Measurements from ENCODE around the gene MXD4. TPM values are rescaled to one million over a fixed set of nuclear protein-coding genes. Genes with fewer than 3 reads are reported as not detected.
"Not testable (repeated sequence)": the region's sequence is repeated elsewhere in the genome, so short reads cannot be mapped to it uniquely, and the experiment has no call there.

The MXD4 gene
- polyA plus RNA-seq, 10 donors: 38.2 to 60.5 (median 52.1) TPM

DNA sequence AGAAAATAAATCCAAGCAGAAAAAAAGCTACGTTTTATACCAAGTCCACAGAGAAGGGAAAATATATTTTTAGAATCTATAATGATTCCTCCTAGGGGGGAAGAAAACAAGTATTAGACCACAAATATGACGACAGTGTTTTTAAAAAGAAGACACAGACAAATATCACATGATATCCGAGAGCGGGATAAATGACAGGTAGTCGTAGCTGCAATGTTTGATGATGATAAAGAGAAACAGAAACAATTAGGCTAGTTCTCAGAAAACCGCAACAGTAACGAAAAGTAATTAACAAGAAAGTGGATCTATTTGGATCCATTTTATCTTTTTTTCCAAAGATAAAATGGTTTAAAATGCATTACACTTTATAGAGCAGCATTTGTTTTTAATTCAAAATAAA, 20.9 kb downstream of the MXD4 start:
- no peak for DNase-seq

DNA sequence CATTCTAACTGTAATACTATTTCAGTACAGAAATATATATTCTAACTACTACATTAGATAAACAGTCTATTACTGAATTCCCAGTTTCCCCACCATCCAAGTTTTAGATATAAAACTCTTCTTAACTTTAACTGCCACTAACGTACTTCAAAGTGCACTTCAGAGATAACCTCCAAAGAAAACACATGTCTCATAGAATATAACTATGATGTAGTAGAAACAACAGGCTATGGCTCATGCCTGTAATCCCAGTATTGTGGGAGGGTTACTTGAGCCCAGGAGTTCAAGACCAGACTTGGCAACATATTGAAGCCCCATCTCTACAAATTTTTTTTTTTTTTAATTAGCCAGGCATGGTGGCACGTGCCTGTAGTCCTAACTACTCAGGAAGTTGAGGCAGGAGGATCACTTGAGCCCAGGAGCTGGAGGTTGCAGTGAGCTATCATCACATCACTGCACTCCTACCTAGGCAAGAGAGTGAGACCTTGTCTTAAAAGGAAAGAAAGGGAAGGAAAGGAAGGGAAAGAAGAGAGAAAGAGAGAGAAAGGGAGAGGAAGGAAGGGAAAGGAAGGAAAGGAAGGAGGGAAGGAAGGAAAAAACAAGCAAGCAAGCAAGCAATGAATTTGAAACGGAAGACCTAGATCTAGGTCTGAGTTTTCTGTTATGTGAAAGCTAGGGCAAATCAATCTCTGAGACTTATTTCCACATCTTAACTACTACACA, 24.8 kb downstream of the MXD4 start:
- DNase-seq: no peak

DNA sequence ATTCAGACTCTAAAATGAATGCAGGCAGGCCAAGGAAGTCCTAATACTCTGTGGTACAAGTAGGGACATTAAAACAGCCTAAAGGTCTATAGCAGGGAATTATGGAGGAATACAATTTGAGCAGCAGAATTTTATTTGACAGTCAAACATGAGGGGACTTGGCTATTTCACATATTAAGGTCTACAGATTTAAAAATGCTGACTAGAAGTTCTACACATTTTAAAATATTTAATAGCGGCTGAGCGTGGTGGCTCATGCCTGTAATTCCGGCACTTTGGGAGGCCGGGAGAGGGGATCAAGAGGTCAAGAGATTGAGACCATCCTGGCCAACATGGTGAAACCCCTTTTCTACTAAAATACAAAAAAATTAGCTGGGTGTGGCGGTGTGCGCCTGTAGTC, 30.8 kb downstream of the MXD4 start:
- no peak for DNase-seq

DNA sequence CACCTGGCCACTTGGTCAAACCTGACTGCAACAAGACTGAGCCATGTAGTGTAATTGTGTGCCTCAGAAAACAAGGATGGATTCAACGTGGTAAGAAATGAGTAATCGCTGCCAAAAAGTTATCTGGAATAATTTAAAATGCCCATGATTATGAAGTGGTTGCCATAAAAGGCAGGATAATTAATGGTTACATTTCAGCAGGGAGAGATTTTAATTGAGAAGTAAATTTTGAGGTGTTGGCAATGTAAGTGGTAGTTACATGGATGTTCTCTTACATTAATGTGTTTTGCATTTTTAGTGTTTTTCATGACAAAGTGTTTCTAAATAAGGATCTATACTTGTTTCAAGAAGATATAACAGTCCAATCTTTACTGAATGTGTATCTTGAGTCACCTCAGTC, 35.6 kb downstream of the MXD4 start:
- no peak for DNase-seq

DNA sequence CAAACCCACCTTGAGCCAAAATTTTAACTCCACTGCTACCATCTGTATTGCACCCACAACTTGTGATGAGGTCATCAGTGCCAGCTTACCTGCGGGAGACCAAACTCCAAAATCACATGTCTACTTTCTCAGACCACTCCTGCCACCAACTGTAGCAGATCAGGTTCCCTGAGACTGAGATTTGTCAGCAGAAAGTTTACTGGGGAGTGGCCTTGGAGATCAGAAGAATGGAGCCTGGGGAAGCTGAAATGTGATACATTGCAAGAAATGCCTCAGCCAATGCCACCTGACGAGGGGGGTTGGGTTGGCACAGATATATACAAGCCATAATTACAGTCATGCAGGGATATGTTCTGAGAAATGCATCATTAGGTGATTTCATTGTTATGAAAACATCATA, 39.1 kb downstream of the MXD4 start:
- no peak for DNase-seq

DNA sequence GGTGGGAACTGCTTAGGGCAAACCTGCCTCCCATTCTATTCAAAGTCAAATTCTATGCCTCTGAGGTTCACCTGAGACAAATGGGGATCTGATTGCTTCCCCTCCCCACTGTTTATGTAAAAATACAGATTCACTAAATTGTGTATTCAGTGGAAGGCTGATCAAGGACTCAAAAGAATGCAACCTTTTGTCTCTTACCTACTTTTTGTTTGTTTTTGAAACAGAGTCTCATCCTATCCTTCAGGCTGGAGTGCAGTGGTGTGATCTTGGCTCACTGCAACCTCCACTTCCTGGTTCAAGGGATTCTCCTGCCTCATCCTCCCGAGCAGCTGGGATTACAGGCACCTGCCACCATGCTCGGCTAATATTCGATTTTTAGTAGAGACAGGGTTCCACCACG, 40.5 kb downstream of the MXD4 start:
- DNase-seq: not testable (repeated sequence)

DNA sequence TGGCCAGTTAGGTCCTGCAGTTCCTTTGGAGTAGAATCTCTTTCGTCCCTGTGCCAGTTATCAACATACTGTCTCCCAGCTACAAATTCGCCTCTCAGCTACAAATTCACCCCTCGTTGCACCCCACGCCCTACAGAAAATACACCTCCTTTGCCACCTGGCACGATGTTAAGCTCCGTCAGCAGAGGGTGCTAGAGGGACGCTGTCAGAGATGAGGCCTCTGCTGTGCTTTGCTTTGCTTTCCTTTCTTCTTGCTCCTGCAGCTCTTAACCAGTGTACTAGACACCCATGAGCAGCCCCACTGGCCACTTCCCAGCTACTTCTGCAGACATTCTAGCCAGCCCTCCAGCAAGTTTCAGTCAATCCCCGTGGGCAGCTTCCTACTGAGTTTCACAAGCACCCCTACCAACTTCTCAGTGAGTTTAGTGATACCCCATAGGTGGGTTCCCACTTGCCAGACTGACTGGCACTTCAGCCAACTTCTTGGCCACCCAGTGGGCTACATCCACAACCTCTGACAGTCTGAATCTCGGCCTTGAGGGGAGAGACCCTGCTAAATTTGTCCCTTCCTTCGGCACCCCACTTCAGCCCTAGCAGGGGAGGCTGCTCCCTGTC, 41.8 kb downstream of the MXD4 start:
- peak; percentile 45 to 81 (median 74) for DNase-seq

DNA sequence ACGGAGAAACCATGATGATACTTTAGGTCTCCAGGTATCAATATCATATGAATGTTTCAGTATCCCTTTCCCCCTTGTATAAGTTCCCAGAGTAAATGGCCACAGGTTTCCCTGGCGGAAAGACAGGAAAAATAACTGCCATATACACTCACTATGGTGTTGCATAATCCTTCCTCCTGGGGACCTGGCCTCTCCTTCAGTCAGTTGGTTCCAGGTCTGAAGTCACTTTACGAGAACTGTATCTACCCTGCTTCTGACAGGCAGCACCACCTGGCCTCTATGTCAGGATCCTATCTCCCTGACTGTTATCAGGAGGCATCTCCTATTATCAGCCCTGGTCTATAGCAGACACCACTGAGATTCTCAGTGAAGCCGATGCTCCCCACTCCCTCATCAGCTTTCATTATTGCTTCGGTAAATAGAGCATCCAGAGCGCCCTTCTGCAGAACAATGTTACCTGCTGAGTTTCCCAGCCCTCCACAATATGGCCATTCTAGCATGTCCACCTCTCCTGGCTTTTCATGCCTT, 42.6 kb downstream of the MXD4 start:
- peak in 1 of 3 donors; percentile 10 for DNase-seq

DNA sequence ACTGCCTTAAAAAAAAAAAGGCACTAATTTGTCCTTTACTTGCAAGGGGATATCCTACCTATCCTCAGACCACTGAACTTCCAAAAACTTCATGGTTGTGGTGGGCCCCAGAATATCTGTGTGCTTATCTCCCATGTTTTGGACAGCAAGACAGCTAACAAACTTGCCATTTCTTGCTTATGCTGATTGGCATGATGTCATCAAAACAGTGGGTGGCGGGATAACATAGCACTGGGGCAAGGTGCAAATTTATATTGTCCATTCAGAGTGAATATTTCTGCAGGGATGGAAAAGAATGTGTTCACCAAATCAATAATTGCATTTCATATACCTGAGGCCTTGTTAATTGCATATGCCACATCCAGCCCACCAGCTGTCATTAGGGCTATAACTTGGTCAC, 43.5 kb downstream of the MXD4 start:
- DNase-seq: no peak

DNA sequence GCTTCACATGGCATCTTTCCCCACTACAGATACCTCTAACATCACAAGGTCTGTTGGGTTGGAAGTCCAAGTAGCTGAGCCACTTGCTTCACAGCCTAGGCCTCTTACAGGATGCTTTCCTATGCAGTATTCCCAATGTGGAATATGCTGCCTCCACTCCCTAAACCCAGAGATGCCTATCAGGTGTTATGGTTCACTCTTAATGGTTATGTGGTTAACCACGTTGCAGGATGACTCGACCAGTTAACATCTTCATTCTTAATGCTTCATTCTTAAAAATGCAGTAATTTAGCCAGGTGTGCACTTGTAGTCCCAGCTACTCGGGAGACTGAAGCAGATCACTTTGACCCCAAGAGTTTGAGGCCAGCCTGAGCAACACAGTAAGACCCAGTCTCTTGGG, 44.2 kb downstream of the MXD4 start:
- DNase-seq: no peak

DNA sequence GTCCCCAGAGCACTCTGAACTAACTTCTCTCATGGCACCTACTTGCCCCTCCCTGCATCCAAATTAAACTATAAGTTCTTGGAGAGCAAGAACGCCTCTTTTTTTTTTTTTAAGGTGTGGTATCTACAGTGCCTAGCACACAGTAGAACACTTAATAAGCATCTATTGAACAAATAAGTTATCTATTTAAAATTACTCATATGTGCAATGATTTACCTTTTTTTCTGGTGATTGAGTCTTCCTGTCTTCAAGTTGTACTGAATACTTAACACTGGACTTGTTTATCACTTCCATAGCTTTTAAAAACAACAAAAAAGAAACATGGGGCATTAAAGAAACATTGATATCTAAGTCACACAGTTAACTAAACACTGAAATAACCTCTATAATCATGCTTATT, 49.1 kb downstream of the MXD4 start:
- DNase-seq: no peak

DNA sequence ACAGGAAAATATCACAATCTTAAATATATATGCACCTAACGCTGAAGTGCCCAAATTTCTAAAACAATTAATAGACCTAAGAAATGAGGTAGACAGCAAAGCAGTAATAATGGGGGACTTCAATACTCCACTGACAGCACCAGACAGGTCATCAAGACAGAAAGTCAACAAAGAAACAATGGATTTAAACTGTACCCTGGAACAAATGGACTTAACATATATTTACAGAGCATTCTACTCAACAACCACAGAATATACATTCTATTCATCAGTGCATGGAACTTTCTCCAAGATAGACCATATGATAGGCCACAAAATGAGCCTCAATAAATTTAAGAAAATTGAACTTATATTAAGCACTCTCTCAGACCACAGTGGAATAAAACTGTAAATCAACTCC, 59.1 kb downstream of the MXD4 start:
- DNase-seq: not testable (repeated sequence)

Other genes starting within 250 kb of the MXD4 start
- gene NAT8L, start 202.8 kb downstream of the MXD4 start, polyA plus RNA-seq (ENCODE audit: insufficient read length in 10 of 10): 1 to 10 TPM; 1.4 to 2.9 (median 2.3) TPM
- 10 to 100 TPM in 9 of 10 donors, 1 to 10 TPM in 1; 10.0 to 16.6 (median 14.0) TPM for gene HAUS3, start 20.0 kb downstream of the MXD4 start, polyA plus RNA-seq (ENCODE audit: insufficient read length in 10 of 10)
- 1 to 10 TPM; 1.6 to 4.8 (median 2.4) TPM for gene POLN, start 20.0 kb downstream of the MXD4 start, polyA plus RNA-seq (ENCODE audit: insufficient read length in 10 of 10)
- 1 to 10 TPM in 9 of 10 donors, under 1 TPM in 1; 0.67 to 3.4 (median 1.7) TPM for gene ZFYVE28, start 156.5 kb upstream of the MXD4 start, polyA plus RNA-seq (ENCODE audit: insufficient read length in 10 of 10)
- under 1 TPM in 2 of 10 donors, not detected in 8; 0.17 to 0.20 TPM for gene CFAP99, start 156.8 kb upstream of the MXD4 start, polyA plus RNA-seq (ENCODE audit: insufficient read length in 10 of 10)
- gene RNF4, start 207.0 kb upstream of the MXD4 start, polyA plus RNA-seq (ENCODE audit: insufficient read length in 10 of 10): 10 to 100 TPM; 36.8 to 55.9 (median 40.5) TPM

Data from muscle of back (tissue), 11 donors.